SK-N-SH treated with all-trans-retinoic acid at 6 μM for 48 hours (cell line): ENCODE data around the gene CCDC122.

Source experiments
- ATAC-seq: fragments of 200-7000 bp; cut with Tn5 transposase; 3 replicates; pipeline ENCODE4 v1.9.1; 2020; ENCODE audit warnings: mild to moderate bottlenecking, moderate library complexity
- BACH2 ChIP-seq: fragments of 250-450 bp; sonication (Bioruptor Pico); IDR thresholded peaks from 2 replicates; pipeline ENCODE4 v1.9.0; 2021; ENCODE audit warnings: mild to moderate bottlenecking, borderline replicate concordance
- CSDC2 ChIP-seq: fragments of 250-450 bp; sonication (Bioruptor Pico); IDR thresholded peaks from 2 replicates; pipeline ENCODE4 v1.5.0; 2020; ENCODE audit warnings: mild to moderate bottlenecking, moderate library complexity
- ESRRG ChIP-seq: fragments of 250-450 bp; sonication (Bioruptor Pico); IDR thresholded peaks from 2 replicates; pipeline ENCODE4 v1.6.1; 2021; ENCODE audit warnings: mild to moderate bottlenecking
- GLIS3 ChIP-seq: fragments of 250-450 bp; sonication (Bioruptor Pico); IDR thresholded peaks from 2 replicates; pipeline ENCODE4 v1.5.0; 2020; ENCODE audit warnings: mild to moderate bottlenecking, moderate library complexity
- OSR1 ChIP-seq: fragments of 250-450 bp; sonication (Bioruptor Pico); IDR thresholded peaks from 2 replicates; pipeline ENCODE4 v1.8.0; 2022; ENCODE audit warnings: moderate library complexity, mild to moderate bottlenecking, inconsistent platforms
- PATZ1 ChIP-seq: fragments of 250-450 bp; sonication (Bioruptor Pico); IDR thresholded peaks from 2 replicates; pipeline ENCODE4 v1.8.0; 2020; ENCODE audit warnings: mild to moderate bottlenecking, moderate library complexity, borderline replicate concordance
- POU6F1 ChIP-seq: fragments of 250-450 bp; sonication (Bioruptor Pico); IDR thresholded peaks from 2 replicates; pipeline ENCODE4 v1.8.0; 2021; ENCODE audit warnings: low read depth, mild to moderate bottlenecking, moderate library complexity, borderline replicate concordance
- PPARA ChIP-seq: fragments of 250-450 bp; sonication (Bioruptor Pico); IDR thresholded peaks from 2 replicates; pipeline ENCODE4 v1.5.0; 2020; ENCODE audit warnings: mild to moderate bottlenecking, borderline replicate concordance
- RARB ChIP-seq: fragments of 250-450 bp; sonication (Bioruptor Pico); IDR thresholded peaks from 2 replicates; pipeline ENCODE4 v1.8.0; 2021; ENCODE audit warnings: mild to moderate bottlenecking, moderate library complexity
- SNAI2 ChIP-seq: fragments of 250-450 bp; sonication (Bioruptor Pico); IDR thresholded peaks from 2 replicates; pipeline ENCODE4 v1.5.0; 2020; ENCODE audit warnings: mild to moderate bottlenecking, moderate library complexity
- TCF4 ChIP-seq: fragments of 250-450 bp; sonication (Bioruptor Pico); IDR thresholded peaks from 2 replicates; pipeline ENCODE4 v1.8.0; 2021; ENCODE audit warnings: mild to moderate bottlenecking, moderate library complexity, borderline replicate concordance
- TOX ChIP-seq: fragments of 250-450 bp; sonication (Bioruptor Pico); IDR thresholded peaks from 2 replicates; pipeline ENCODE4 v1.8.0; 2021; ENCODE audit warnings: mild to moderate bottlenecking, moderate library complexity, borderline replicate concordance
- TSHZ2 ChIP-seq: fragments of 250-450 bp; sonication (Bioruptor Pico); IDR thresholded peaks from 2 replicates; pipeline ENCODE4 v1.5.0; 2020; ENCODE audit warnings: mild to moderate bottlenecking, moderate library complexity
- ZC3H10 ChIP-seq: fragments of 250-450 bp; sonication (Bioruptor Pico); IDR thresholded peaks from 2 replicates; pipeline ENCODE4 v1.5.1; 2021; ENCODE audit warnings: mild to moderate bottlenecking, moderate library complexity
- ZFP3 ChIP-seq: fragments of 250-450 bp; sonication (Bioruptor Pico); IDR thresholded peaks from 2 replicates; pipeline ENCODE4 v1.5.0; 2020; ENCODE audit warnings: mild to moderate bottlenecking, moderate library complexity
- ZFP30 ChIP-seq: fragments of 450-650 bp; formaldehyde crosslinking; IDR thresholded peaks from 2 replicates; pipeline ENCODE4 v1.5.0; 2022; ENCODE audit warnings: mild to moderate bottlenecking, moderate library complexity
- ZNF565 ChIP-seq: fragments of 450-650 bp; formaldehyde crosslinking; conservative IDR thresholded peaks from 2 replicates; pipeline ENCODE4 v1.5.0; 2020; ENCODE audit warnings: low read depth, mild to moderate bottlenecking, moderate library complexity
- ZNF70 ChIP-seq: fragments of 450-650 bp; formaldehyde crosslinking; IDR thresholded peaks from 2 replicates; pipeline ENCODE4 v1.5.0; 2020; ENCODE audit warnings: mild to moderate bottlenecking, moderate library complexity
- TF ChIP-seq, protein P1 (sequence below): fragments of 250-450 bp; sonication (Bioruptor Pico); IDR thresholded peaks from 2 replicates; pipeline ENCODE4 v1.5.1; 2021; ENCODE audit warnings: mild to moderate bottlenecking, moderate library complexity
- TF ChIP-seq, protein P2 (sequence below): fragments of 250-450 bp; sonication (Bioruptor Pico); IDR thresholded peaks from 2 replicates; pipeline ENCODE4 v1.5.1; 2020; ENCODE audit warnings: low read depth, mild to moderate bottlenecking, moderate library complexity

Gene CCDC122

DNA sequence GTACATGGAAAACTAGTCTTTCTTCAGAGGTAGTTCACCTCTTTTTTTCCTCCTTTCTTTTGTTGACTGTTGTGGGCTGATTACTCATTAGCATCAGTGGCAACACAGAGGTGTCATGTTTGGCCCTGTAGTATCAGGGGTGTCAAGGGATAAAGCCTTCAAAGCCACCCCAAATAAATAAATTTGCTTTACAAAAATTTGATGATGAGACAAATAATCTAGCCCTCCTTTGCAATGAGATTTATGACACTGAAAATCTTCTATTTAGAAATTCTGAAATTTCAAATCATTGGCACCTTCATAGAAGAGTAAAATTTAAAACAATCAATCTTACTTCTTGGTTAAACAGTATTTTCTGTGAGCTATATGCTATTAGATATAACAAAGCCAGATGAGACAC lies 2.0 kb upstream of the CCDC122 start:
- TF ChIP-seq RARB (CRISPR knock-in tag) (no peak), SNAI2 (CRISPR knock-in tag) (no peak), ESRRG (CRISPR knock-in tag) (no peak), CSDC2 (no peak), TSHZ2 (CRISPR knock-in tag) (no peak), ZFP3 (CRISPR knock-in tag) (no peak), ZNF565 (CRISPR knock-in tag) (no peak), PATZ1 (CRISPR knock-in tag) (no peak), PPARA (CRISPR knock-in tag) (no peak), ZFP30 (no peak)
- ATAC-seq, result no peak

DNA sequence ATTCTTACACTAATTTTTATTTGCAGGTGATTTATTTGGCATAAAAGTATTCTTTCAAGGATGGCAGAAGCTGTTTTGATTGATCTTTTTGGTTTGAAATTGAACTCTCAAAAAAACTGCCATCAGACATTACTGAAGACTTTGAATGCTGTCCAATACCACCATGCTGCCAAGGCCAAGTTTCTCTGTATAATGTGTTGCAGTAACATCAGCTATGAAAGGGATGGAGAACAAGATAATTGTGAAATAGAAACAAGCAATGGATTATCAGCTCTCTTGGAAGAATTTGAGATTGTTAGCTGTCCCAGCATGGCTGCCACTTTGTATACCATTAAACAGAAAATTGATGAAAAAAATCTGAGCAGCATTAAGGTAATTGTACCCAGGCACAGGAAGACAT lies 1.4 kb upstream of the CCDC122 start:
- TF ChIP-seq TOX (CRISPR knock-in tag), result no peak
- TF ChIP-seq, protein P1, sequence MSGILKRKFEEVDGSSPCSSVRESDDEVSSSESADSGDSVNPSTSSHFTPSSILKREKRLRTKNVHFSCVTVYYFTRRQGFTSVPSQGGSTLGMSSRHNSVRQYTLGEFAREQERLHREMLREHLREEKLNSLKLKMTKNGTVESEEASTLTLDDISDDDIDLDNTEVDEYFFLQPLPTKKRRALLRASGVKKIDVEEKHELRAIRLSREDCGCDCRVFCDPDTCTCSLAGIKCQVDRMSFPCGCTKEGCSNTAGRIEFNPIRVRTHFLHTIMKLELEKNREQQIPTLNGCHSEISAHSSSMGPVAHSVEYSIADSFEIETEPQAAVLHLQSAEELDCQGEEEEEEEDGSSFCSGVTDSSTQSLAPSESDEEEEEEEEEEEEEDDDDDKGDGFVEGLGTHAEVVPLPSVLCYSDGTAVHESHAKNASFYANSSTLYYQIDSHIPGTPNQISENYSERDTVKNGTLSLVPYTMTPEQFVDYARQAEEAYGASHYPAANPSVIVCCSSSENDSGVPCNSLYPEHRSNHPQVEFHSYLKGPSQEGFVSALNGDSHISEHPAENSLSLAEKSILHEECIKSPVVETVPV, result no peak
- ATAC-seq, result no peak

DNA sequence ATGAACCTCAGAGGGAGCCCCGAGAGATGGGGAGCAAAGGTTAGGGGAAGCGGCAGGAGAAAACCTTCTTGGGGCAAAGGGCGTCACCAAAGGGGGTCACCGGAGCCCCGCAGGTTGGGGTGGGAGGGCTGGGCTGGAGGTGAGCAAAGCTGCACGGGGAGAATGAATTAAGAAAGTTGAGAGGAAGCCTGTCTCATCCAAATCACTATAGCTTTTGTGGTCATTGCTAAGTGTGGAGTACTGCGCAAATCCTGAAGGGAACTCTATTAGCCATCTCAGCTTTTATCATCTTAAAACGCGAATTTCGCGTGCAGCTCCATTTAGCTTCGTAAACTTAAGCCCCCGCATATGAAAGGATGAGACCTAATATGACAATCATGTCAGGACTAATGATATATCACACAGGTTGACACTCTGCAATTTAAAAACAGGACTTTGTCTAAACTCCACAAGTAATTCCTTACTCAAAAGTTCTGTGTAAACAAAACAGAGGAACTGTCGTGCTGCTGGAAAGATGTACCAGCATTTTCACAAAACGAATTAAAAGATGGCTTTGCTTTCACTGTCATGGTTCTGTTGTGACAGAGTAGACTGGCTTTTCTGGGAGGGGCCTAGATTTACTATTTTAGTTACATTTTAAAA lies 795 bp upstream of the CCDC122 start:
- TF ChIP-seq POU6F1 (no peak), BACH2 (CRISPR knock-in tag) (no peak), ZFP30 (no peak), ZFP3 (CRISPR knock-in tag) (no peak), OSR1 (CRISPR knock-in tag) (no peak), GLIS3 (no peak), SNAI2 (CRISPR knock-in tag) (no peak), RARB (CRISPR knock-in tag) (no peak), TCF4 (CRISPR knock-in tag) (no peak), ZNF70 (CRISPR knock-in tag) (no peak), ZC3H10 (CRISPR knock-in tag) (no peak)
- TF ChIP-seq, protein P1, result no peak
- TF ChIP-seq, protein P2, sequence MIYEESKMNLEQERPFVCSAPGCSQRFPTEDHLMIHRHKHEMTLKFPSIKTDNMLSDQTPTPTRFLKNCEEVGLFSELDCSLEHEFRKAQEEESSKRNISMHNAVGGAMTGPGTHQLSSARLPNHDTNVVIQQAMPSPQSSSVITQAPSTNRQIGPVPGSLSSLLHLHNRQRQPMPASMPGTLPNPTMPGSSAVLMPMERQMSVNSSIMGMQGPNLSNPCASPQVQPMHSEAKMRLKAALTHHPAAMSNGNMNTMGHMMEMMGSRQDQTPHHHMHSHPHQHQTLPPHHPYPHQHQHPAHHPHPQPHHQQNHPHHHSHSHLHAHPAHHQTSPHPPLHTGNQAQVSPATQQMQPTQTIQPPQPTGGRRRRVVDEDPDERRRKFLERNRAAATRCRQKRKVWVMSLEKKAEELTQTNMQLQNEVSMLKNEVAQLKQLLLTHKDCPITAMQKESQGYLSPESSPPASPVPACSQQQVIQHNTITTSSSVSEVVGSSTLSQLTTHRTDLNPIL, result no peak
- TF ChIP-seq, all 23 proteins: peak for 0
- ATAC-seq, result peak; percentile 9; the same call in 1 of the 3 replicates
